Right kidney (tissue), 1 donor: ENCODE results near the gene MED16.
"Not testable (repeated sequence)": the region's sequence is repeated elsewhere in the genome, so short reads cannot be mapped to it uniquely, and the experiment has no call there.

Experiments
- DNase-seq: peaks from one replicate; pipeline ENCODE4 v3.0.0-alpha.2; 2016

Gene MED16

GRCh38 chr19:827710-828321 lies 65.2 kb downstream of the MED16 start, which contains the start of gene AZU1:
AZU1 (plus strand) TSS chr19:827837; CDS start chr19:827847, 10 bp downstream.
- no peak for DNase-seq

GRCh38 chr19:827314-827709 lies 65.7 kb downstream of the MED16 start:
- DNase-seq: no peak

- no peak for DNase-seq
Measured at GRCh38 chr19:825897-826644, 66.9 kb downstream of the MED16 start.

- no peak for DNase-seq
Measured at GRCh38 chr19:824885-825284, 68.1 kb downstream of the MED16 start.

GRCh38 chr19:823565-824121 lies 69.3 kb downstream of the MED16 start:
- DNase-seq: no peak

- DNase-seq: no peak
Measured at GRCh38 chr19:821825-822503, 71.0 kb downstream of the MED16 start, which contains the start of gene PLPPR3. PLPPR3 (minus strand) TSS chr19:821955; CDS start chr19:821559, 396 bp downstream.

- DNase-seq: no peak
Measured at GRCh38 chr19:821231-821824, 71.7 kb downstream of the MED16 start.

- not testable (repeated sequence) for DNase-seq
Measured at GRCh38 chr19:820212-820611, 72.8 kb downstream of the MED16 start.
